ENCODE measurements around the gene SAMD4A. TPM values are rescaled to one million over a fixed set of nuclear protein-coding genes. Genes with fewer than 3 reads are reported as not detected.

Gene SAMD4A
- total and polyA plus RNA-seq, 8 donors, result 4.5 to 40.5 (median 8.0) TPM

GRCh38 chr14:54789781-54790480, 223.0 kb downstream of the SAMD4A start:
- no peaks in the 10 kb centered on the region for H3K27me3 ChIP-seq
- ATAC-seq (no peak), DNase-seq (no peak)
- peaks cover 0 to 2% of the 10 kb centered on the region in 2 donors for H3K9me3 ChIP-seq
- H3K4me3 ChIP-seq, result no peak overlapping the region
- H3K4me1 ChIP-seq, result no peaks in the 10 kb centered on the region
- H3K36me3 ChIP-seq, result peaks cover 0 to 19% of the 10 kb centered on the region in 2 donors
- H3K27ac ChIP-seq, result no peak overlapping the region
- intact Hi-C loops (cut with DNase I), result no loop called here
- no peak for TF ChIP-seq CTCF (IDR thresholded peaks at IDR 0.05)

GRCh38 chr14:54791001-54791400, 224.1 kb downstream of the SAMD4A start:
- H3K9me3 ChIP-seq, result peaks cover 2 to 10% of the 10 kb centered on the region in 2 donors
- ATAC-seq, result no peak
- no peaks in the 10 kb centered on the region for H3K27me3 ChIP-seq
- TF ChIP-seq CTCF (IDR thresholded peaks at IDR 0.05), result no peak
- peaks cover 0 to 16% of the 10 kb centered on the region in 2 donors for H3K36me3 ChIP-seq
- intact Hi-C loops (cut with DNase I), result no loop called here
- no peak overlapping the region for H3K27ac ChIP-seq
- H3K4me1 ChIP-seq, result no peaks in the 10 kb centered on the region
- H3K4me3 ChIP-seq, result no peak overlapping the region
- no peak for DNase-seq

GRCh38 chr14:54792288-54792687, 225.4 kb downstream of the SAMD4A start:
- TF ChIP-seq CTCF (IDR thresholded peaks at IDR 0.05), result no peak
- Histone ChIP-seq H3K4me1 (no peaks in the 10 kb centered on the region), H3K9me3 (peaks cover 2 to 10% of the 10 kb centered on the region in 2 donors), H3K27me3 (no peaks in the 10 kb centered on the region), H3K4me3 (no peak overlapping the region), H3K27ac (no peak overlapping the region), H3K36me3 (peaks cover 0 to 16% of the 10 kb centered on the region in 2 donors)
- intact Hi-C loops (cut with DNase I), result no loop called here
- ATAC-seq (no peak), DNase-seq (no peak)

- Histone ChIP-seq H3K27me3 (no peaks in the 10 kb centered on the region), H3K27ac (no peak overlapping the region), H3K4me1 (no peaks in the 10 kb centered on the region), H3K36me3 (peaks cover 0 to 2% of the 10 kb centered on the region in 2 donors), H3K4me3 (no peak overlapping the region), H3K9me3 (peaks cover 2 to 10% of the 10 kb centered on the region in 2 donors)
- intact Hi-C loops (cut with DNase I), result no loop called here
- DNase-seq, result no peak
- no peak for TF ChIP-seq CTCF (IDR thresholded peaks at IDR 0.05)
- ATAC-seq, result no peak
These were observed 227.2 kb downstream of the SAMD4A start for GRCh38 chr14:54794159-54794558.

- no peak overlapping the region for H3K27ac ChIP-seq
- ATAC-seq, result no peak
- no peak for DNase-seq
- intact Hi-C loops (cut with DNase I), result no loop called here
- no peak overlapping the region for H3K4me3 ChIP-seq
- no peaks in the 10 kb centered on the region for H3K36me3 ChIP-seq
- H3K9me3 ChIP-seq, result peaks cover 2 to 10% of the 10 kb centered on the region in 2 donors
- H3K4me1 ChIP-seq, result no peaks in the 10 kb centered on the region
- H3K27me3 ChIP-seq, result no peaks in the 10 kb centered on the region
- TF ChIP-seq CTCF (IDR thresholded peaks at IDR 0.05), result no peak
These were observed 227.9 kb downstream of the SAMD4A start for GRCh38 chr14:54794796-54795195.

Data from left lung (tissue), 10 donors.